GM12874 (cell line): Measurements from ENCODE around the gene IL36A.
A peak's percentile ranks its signal among the peaks of the same experiment; 100 is the strongest.

Experiments used
- CTCF ChIP-seq: IDR thresholded peaks from 2 replicates; pipeline ENCODE4 v1.5.1; 2011; ENCODE audit warnings: low read depth, mild to moderate bottlenecking, control low read depth, low read length, moderate library complexity; ENCODE audit not compliant: insufficient read depth

Gene IL36A

GRCh38 chr2:113005030-113005509 lies at the start of gene IL36A:
Gene IL36A (plus strand): TSS chr2:113005459. CDS start chr2:113005872, 413 bp downstream.
- no peak for TF ChIP-seq CTCF

DNA sequence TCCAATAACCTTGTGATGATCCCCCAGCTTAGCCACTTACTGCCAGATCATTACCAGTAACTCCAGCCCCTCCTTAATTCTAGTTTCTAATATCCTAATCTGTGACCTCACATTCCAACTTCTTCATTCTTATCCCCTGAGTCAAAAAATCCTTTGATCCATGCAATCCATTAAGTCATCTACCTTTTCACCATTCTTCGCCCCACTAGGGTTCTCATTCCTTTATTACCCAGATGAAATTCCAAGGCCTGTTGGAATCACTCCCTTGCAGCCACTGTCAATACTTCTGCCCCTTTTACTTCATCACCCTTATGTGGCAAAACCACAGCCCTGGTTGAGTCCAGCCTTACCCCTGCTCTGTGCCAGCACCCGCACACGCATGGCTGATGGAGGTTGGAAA lies 47.7 kb upstream of the IL36A start:
- TF ChIP-seq CTCF = no peak

DNA sequence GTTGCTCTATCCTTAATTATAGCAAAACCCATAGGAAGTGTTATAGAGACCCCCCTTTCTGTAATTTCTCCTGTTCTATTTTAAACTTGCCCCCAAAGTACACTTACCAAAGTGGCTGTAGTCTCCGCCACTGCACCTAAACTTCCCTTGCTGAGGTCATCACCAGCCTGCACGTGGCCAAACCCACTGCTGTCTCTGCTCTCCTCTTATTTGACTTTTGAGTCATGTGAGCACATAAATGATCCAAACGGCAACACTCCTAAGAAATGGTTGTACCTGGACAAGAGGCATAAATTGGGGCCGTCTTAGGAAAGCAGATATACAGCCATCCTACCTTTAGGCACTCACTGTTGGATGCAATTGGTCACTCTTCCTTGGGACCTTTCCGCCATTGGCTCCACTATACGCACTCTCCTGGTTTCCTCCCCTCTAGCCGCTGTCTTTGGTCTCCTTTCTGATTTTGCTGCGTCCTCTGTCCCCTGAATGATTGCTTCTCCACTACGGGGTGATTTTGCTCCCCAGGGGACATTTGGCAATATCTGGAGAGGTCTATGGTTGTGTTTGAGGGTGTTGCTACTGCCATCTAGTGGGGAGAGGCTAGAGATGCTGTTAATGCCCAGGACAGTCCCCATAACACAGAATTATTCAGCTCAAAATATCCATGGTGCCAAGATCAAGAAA lies 46.7 kb upstream of the IL36A start:
- peak; percentile 82 for TF ChIP-seq CTCF

GRCh38 chr2:112959109-112959812 lies 46.0 kb upstream of the IL36A start:
- no peak for TF ChIP-seq CTCF

- no peak for TF ChIP-seq CTCF
These were observed 44.9 kb upstream of the IL36A start for GRCh38 chr2:112960230-112960825.

DNA sequence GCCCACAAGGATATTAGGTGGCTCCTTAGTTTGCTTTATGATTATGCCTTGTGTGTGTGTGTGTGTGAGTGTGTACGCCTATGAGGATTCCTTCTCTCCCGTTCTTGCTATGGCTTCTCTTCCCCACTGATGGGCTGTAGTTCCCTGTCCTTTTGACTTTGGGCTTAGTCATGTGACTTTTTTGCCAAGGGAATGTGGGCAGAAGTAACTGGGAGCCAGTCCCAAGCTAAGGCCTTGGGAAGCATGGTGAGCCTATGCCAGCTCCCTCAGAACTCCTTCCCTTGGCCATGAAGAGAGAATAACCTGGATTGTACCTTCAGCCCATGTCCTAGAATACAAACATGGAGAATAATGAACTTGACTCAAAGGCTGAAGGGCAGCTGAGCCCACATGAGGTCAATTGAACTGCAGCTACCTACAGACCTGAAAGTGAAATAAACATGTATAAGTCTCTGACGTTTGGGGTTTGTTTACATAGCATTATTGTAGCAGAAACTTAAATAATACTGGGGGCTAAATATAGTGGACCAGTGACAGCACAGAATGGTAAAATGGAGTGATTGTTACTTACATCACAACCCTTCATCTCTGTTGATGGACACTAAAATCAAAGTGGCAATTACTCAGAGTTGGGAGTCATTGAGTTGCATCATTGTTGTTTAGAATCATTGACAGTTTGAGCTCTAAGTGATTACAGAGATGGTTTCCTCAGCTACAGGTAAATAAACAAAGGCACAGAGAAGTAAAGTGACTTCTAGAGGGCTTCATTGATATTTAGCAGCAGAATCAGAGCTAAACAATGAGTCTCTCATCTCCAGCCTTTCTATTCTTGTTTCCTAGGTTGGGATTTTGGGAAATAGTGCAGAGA lies 42.7 kb upstream of the IL36A start:
- TF ChIP-seq CTCF = no peak
